ENCODE results near the gene DBP. TPM values are rescaled to one million over a fixed set of nuclear protein-coding genes. Genes with fewer than 3 reads are reported as not detected.

Gene DBP
- total and polyA plus RNA-seq, 10 of the 15 experiments (the other 5 are each of a cell fraction or from before 2014, with no cell fraction given) = 2.0 to 10.6 (median 6.9) TPM

GRCh38 chr19:48636859-48637448, at the start of gene DBP (continued):
- TF ChIP-seq USF1 (IDR thresholded peaks at IDR 0.05; ENCODE audit: borderline replicate concordance, extremely low read length, insufficient read depth, low read depth, low read length) (no peak), SREBF2 (IDR thresholded peaks at IDR 0.05; ENCODE audit: low read length) (no peak), POLR2AphosphoS5 (IDR thresholded peaks at IDR 0.05; ENCODE audit: low read length) (no peak), ATF3 (IDR thresholded peaks at IDR 0.05; ENCODE audit: borderline replicate concordance, extremely low read depth, low read depth, low read length) (no peak), HDGF (IDR thresholded peaks at IDR 0.05) (no peak), WRNIP1 (IDR thresholded peaks at IDR 0.05; ENCODE audit: borderline replicate concordance, low read depth, low read length) (no peak), TBL1XR1 (IDR thresholded peaks at IDR 0.05; ENCODE audit: low read depth, low read length) (no peak), MEF2B (IDR thresholded peaks at IDR 0.05; ENCODE audit: partially characterized antibody, poor library complexity, severe bottlenecking) (no peak), STAT1 (conservative IDR thresholded peaks at IDR 0.05) (no peak), ZBTB40 (IDR thresholded peaks at IDR 0.05; ENCODE audit: borderline replicate concordance) (no peak), IRF5 (IDR thresholded peaks at IDR 0.05; ENCODE audit: borderline replicate concordance) (no peak), NR2C2 (IDR thresholded peaks at IDR 0.05; ENCODE audit: borderline replicate concordance, control insufficient read depth, insufficient read length, low read depth) (no peak), CTCF (IDR thresholded peaks at IDR 0.05 in 2 of 3, conservative IDR thresholded peaks at IDR 0.05 in 1 of 3; ENCODE audit: control insufficient read depth in 2 of 3, extremely low read depth in 1 of 3, insufficient read depth in 1 of 3, low read depth in 3 of 3, low read length in 3 of 3) (0 out of 6 replicates have a peak, but pooled peaks of 2 of the 3 experiments have one; percentile 5 to 8), IKZF2 (IDR thresholded peaks at IDR 0.05) (no peak), PBX3 (IDR thresholded peaks at IDR 0.05; ENCODE audit: insufficient replicate concordance, low read depth, low read length) (peak; percentile 44), RFX5 (IDR thresholded peaks at IDR 0.05; ENCODE audit: low read depth, low read length) (no peak), SP1 (IDR thresholded peaks at IDR 0.05; ENCODE audit: low read depth, low read length) (no peak)
